Heart right ventricle (tissue), 16 donors: ENCODE results near the gene MYH9. TPM values are rescaled to one million over a fixed set of nuclear protein-coding genes. Genes with fewer than 3 reads are reported as not detected.

Experiments used
- ATAC-seq, 8 donors: fragments of 200-7000 bp; cut with Tn5 transposase; one replicate each; pipeline ENCODE4 v1.9.1; 2020; ENCODE audit warnings: mild to moderate bottlenecking in 8 of 8, moderate library complexity in 8 of 8, moderate number of reproducible peaks in 1 of 8
- DNase-seq, 2 donors: peaks; one replicate each; pipeline ENCODE4 v3.0.0-alpha.2; 2020
- H3K27ac ChIP-seq, 10 donors: fragments of 200-600 bp; sonication (generic) in 2 of 10; one replicate each; pipeline versions ENCODE4 v1.5.0 to v1.8.0; 2020 to 2022; ENCODE audit warnings: mild to moderate bottlenecking in 3 of 10
- H3K27me3 ChIP-seq, 7 donors: fragments of 200-600 bp; one replicate each; pipeline ENCODE4 v1.8.0; 2021 to 2022; ENCODE audit warnings: mild to moderate bottlenecking in 2 of 7
- H3K36me3 ChIP-seq, 9 donors: fragments of 200-600 bp; sonication (generic) in 1 of 9; one replicate each; pipeline versions ENCODE4 v1.5.0 to v1.8.0; 2020 to 2022; ENCODE audit warnings: mild to moderate bottlenecking in 2 of 9
- H3K4me1 ChIP-seq, 9 donors: fragments of 200-600 bp; sonication (generic) in 1 of 9; one replicate each; pipeline versions ENCODE4 v1.5.0 to v1.8.0; 2020 to 2022; ENCODE audit warnings: mild to moderate bottlenecking in 4 of 9
- H3K4me3 ChIP-seq, 10 donors: fragments of 200-600 bp; sonication (generic) in 2 of 10; one replicate each; pipeline versions ENCODE4 v1.5.0 to v1.8.0; 2020 to 2022; ENCODE audit warnings: mild to moderate bottlenecking in 7 of 10, moderate library complexity in 2 of 10
- H3K9me3 ChIP-seq, 11 donors: fragments of 200-600 bp in 10 of 11; sonication (generic) in 2 of 11; one replicate each; pipeline versions ENCODE4 v1.5.0 to v1.8.0; 2013 to 2022; ENCODE audit warnings: mild to moderate bottlenecking in 2 of 11, control low read depth in 1 of 11, moderate library complexity in 1 of 11
- CTCF ChIP-seq, 9 donors: fragments of 200-600 bp; sonication (generic) in 2 of 9; IDR thresholded peaks; one replicate each; pipeline versions ENCODE4 v1.5.0 to v1.8.0; 2021 to 2022; ENCODE audit warnings: antibody characterized with exemption in 9 of 9, mild to moderate bottlenecking in 5 of 9, moderate library complexity in 1 of 9
- WGBS, 2 donors: extraction: QIAGEN DNeasy Blood & Tissue Kit; methylation state at CpG; one replicate each; pipeline ENCODE4 v1.1.7; 2013; ENCODE audit warnings: inconsistent platforms in 1 of 2; 5-methylcytosine and 5-hydroxymethylcytosine counted together
- intact Hi-C, 10 donors: fragments of 100-400 bp; cut with DNase I; formaldehyde crosslinking; loops; one replicate each; pipeline versions ENCODE4 v1.11.1 to v1.14.2; 2022
- polyA plus RNA-seq, 2 donors: library from polyadenylated mRNA; stranded (reverse); fragments of 200-250 nt; gene quantifications; one replicate each; pipeline ENCODE4 v1.2.3, GENCODE V29; 2013
- total RNA-seq, 10 donors: library from RNA; stranded (reverse); fragmentation: NEBNext Ultra II Directional in 3 of 10; extraction: Animal tissue kit (Norgen Biotek cat#: 25700) in 3 of 10; gene quantifications; one replicate each; pipeline versions ENCODE4 v1.2.1 to v1.2.4, GENCODE V29; 2021 to 2023
- donor health status: Arrhythmogenic right ventricular cardiomyopathy.
- donor health status: ischemic (EF 13 %, LVEDD 7.1; RV severe dilation, severe dysfunction).
- donor health status: healthy with polysubstance abuse.
- donor health status: DM: no; HTN: yes; CAD: no.
- donor health status: DM: no; HTN: no; CAD: no.
- donor health status: ischemic (EF 25% LVEDD 6.9; RV normal size, moderate dysfunction).
- donor health status: ischemic (EF 25% LVEDD 5.7; RV mildly dilated, moderate dysfunction).
- donor health status: healthy.
- donor health status: DM: yes; HTN: yes; CAD: no.
- donor health status: Ischemic cardiomyopathy.
- donor health status: ischemic (EF 35%, LVEDD 5.7; RV mildly dilated, moderate dysfunction).
- donor health status: nonischemic (EF 11% LVEDD 7.7; RV severe dilation, severe dysfunction).
- donor health status: DM: yes; HTN: yes; CAD: no.
- donor health status: PGD.
- donor health status: ischemic (EF 29% LVEDD 5.4; RV normal size, mild dysfunction).
- donor health status: nonischemic (EF 23%, LVEDD 6.1; RV moderate dilation, normal function).

The MYH9 gene
- total and polyA plus RNA-seq, 12 donors: 132 to 345 (median 189) TPM

GRCh38 chr22:36419912-36420882 is 32.4 kb upstream of the MYH9 start:
- peaks cover 7 to 60% (median 22%) of the 10 kb centered on the region in 9 donors for H3K4me1 ChIP-seq
- peak overlapping the region in 7 of 10 donors; percentile 19 to 37 (median 24) for H3K4me3 ChIP-seq
- no peaks in the 10 kb centered on the region for H3K9me3 ChIP-seq
- WGBS, 2 donors: 67 to 71% methylated on average over 21 of the region's 21 CpGs
- peak in 1 of 2 donors; percentile 71 for DNase-seq
- H3K27ac ChIP-seq: peak overlapping the region; percentile 67 to 90 (median 82)
- H3K36me3 ChIP-seq: no peaks in the 10 kb centered on the region
- TF ChIP-seq CTCF (IDR thresholded peaks at IDR 0.05): no peak
- peak; percentile 38 to 79 (median 74) for ATAC-seq
- H3K27me3 ChIP-seq: no peaks in the 10 kb centered on the region
- intact Hi-C loops: no loop called here

- DNase-seq: peak; percentile 32 to 66
- Histone ChIP-seq H3K27me3 (no peaks in the 10 kb centered on the region), H3K4me3 (peak overlapping the region in 7 of 10 donors; percentile 19 to 37 (median 24))
These were observed 31.6 kb upstream of the MYH9 start for GRCh38 chr22:36419177-36419911.

GRCh38 chr22:36417281-36417686 is 29.5 kb upstream of the MYH9 start:
- 77 to 89% methylated on average over 9 of the region's 9 CpGs for WGBS, 2 donors
- Histone ChIP-seq H3K27me3 (no peaks in the 10 kb centered on the region), H3K36me3 (no peaks in the 10 kb centered on the region), H3K27ac (peak overlapping the region in 3 of 10 donors; percentile 3 to 29 (median 26)), H3K4me1 (peaks cover 5 to 34% (median 22%) of the 10 kb centered on the region in 9 donors), H3K4me3 (no peak overlapping the region), H3K9me3 (no peaks in the 10 kb centered on the region)
- intact Hi-C loops: no loop called here
- TF ChIP-seq CTCF (IDR thresholded peaks at IDR 0.05): no peak
- ATAC-seq (no peak), DNase-seq (no peak)

More at GRCh38 chr22:36419177-36419911, 31.6 kb upstream of the MYH9 start:
- ATAC-seq: peak; percentile 69 to 84 (median 76)
- WGBS, 2 donors: 26 to 30% methylated on average over 13 of the region's 13 CpGs
- intact Hi-C loops: no loop called here
- peak overlapping the region; percentile 67 to 90 (median 82) for H3K27ac ChIP-seq
- H3K9me3 ChIP-seq: no peaks in the 10 kb centered on the region
- H3K36me3 ChIP-seq: no peaks in the 10 kb centered on the region
- H3K4me1 ChIP-seq: peaks cover 7 to 51% (median 22%) of the 10 kb centered on the region in 9 donors
- TF ChIP-seq CTCF (IDR thresholded peaks at IDR 0.05): no peak
